HepG2 (cell line): Measurements from ENCODE around the gene AGXT. TPM values are rescaled to one million over a fixed set of nuclear protein-coding genes. Genes with fewer than 3 reads are reported as not detected.

Source experiments
- ATAC-seq: fragments of 200-7000 bp; cut with Tn5 transposase; 3 replicates; pipeline ENCODE4 v1.9.1; 2020; ENCODE audit warnings: mild to moderate bottlenecking, moderate library complexity
- BruUV-seq: library from RNA; stranded (reverse); fragments of 400-500 nt; replicated peaks from 2 replicates; lab custom pipeline; 2021; lab: Mats Ljungman, UMichigan
- CTCF ChIA-PET: fragments of 300-600 bp; formaldehyde crosslinking; extraction: SDS; loops from one replicate; lab custom pipeline; 2021; ENCODE audit warnings: low total read pairs, inconsistent platforms, low intra/inter-chr PET ratio; lab: Yijun Ruan, JAX
- POLR2A ChIA-PET: fragments of 350-600 bp; sonication (Branson Sonifier 250); formaldehyde crosslinking; loops from one replicate; lab custom pipeline; 2020; ENCODE audit warnings: antibody characterized with exemption, inconsistent platforms; lab: Yijun Ruan, JAX
- DNase-seq: peaks from one replicate; pipeline ENCODE4 v3.0.0-alpha.2; 2015; ENCODE audit warnings: low spot score
- FAIRE-seq: peaks from 3 replicates; lab custom pipeline; 2011; peaks lifted over from hg19 to GRCh38; lab: Jason Lieb, UNC
- H2AFZ ChIP-seq: one replicate; pipeline ENCODE4 v1.6.1; 2011; ENCODE audit warnings: low read length, inconsistent platforms
- H3K27ac ChIP-seq: fragments of 300-600 bp; 3 replicates; pipeline ENCODE4 v1.8.0; 2011; ENCODE audit warnings: mixed run types, mild to moderate bottlenecking, mixed read lengths, low read length, inconsistent platforms; ENCODE audit not compliant: insufficient read depth; ENCODE audit errors: extremely low read length
- H3K27me3 ChIP-seq, 2 experiments: fragments of 200-600 bp in 1 of 2; 2 replicates in 1 of 2; 3 replicates in 1 of 2; pipeline versions ENCODE4 v1.6.0 to v1.8.0; 2011; ENCODE audit warnings: low read length in 2 of 2, mild to moderate bottlenecking in 2 of 2, moderate library complexity in 2 of 2, inconsistent platforms in 1 of 2; ENCODE audit not compliant: insufficient read depth in 2 of 2, control insufficient read depth in 1 of 2
- H3K36me3 ChIP-seq, 2 experiments: fragments of 200-600 bp in 1 of 2; replicated peaks in 1 of 2; 2 replicates in 1 of 2; 3 replicates in 1 of 2; pipeline versions ENCODE4 v1.5.1 to v1.8.0; 2011; ENCODE audit warnings: low read length in 2 of 2, inconsistent platforms in 1 of 2; ENCODE audit not compliant: insufficient read depth in 2 of 2, control insufficient read depth in 1 of 2
- H3K4me1 ChIP-seq: 2 replicates; pipeline ENCODE4 v1.5.1; 2012; ENCODE audit warnings: low read length, inconsistent platforms; ENCODE audit not compliant: insufficient read depth
- H3K4me2 ChIP-seq: 2 replicates; pipeline ENCODE4 v1.6.0; 2011; ENCODE audit warnings: low read depth, low read length, inconsistent platforms
- H3K4me3 ChIP-seq, 3 experiments: fragments of 200-600 bp in 1 of 3; sonication (generic), shearing (Covaris generic) in 1 of 3; replicated peaks in 1 of 3; 2 replicates each; pipeline ENCODE4 v1.5.1; 2011 to 2016; ENCODE audit warnings: low read length in 3 of 3, inconsistent platforms in 2 of 3, low read depth in 2 of 3, mild to moderate bottlenecking in 2 of 3, control low read depth in 1 of 3, mixed read lengths in 1 of 3; ENCODE audit not compliant: insufficient read depth in 1 of 3
- H3K79me2 ChIP-seq: one replicate; pipeline ENCODE4 v1.6.1; 2011; ENCODE audit warnings: low read length, inconsistent platforms; ENCODE audit not compliant: insufficient read depth
- H3K9ac ChIP-seq: 2 replicates; pipeline ENCODE4 v1.6.0; 2011; ENCODE audit warnings: mild to moderate bottlenecking, low read depth, low read length, inconsistent platforms; ENCODE audit not compliant: insufficient read depth
- H3K9me3 ChIP-seq: 2 replicates; pipeline ENCODE4 v1.5.1; 2012; ENCODE audit warnings: mild to moderate bottlenecking, low read length
- H4K20me1 ChIP-seq: 2 replicates; pipeline ENCODE4 v1.6.0; 2011; ENCODE audit warnings: inconsistent platforms, mild to moderate bottlenecking, low read length, moderate library complexity; ENCODE audit not compliant: insufficient read depth
- NFRKB ChIP-seq: fragments of 450-650 bp; IDR thresholded peaks from 2 replicates; pipeline ENCODE4 v1.6.1; 2017
- POLR2A ChIP-seq, 2 experiments: IDR thresholded peaks; 2 replicates each; pipeline ENCODE4 v1.6.1; 2011; ENCODE audit warnings: low read depth in 2 of 2, low read length in 2 of 2, mild to moderate bottlenecking in 1 of 2, moderate library complexity in 1 of 2; ENCODE audit not compliant: insufficient read depth in 1 of 2
- TBX3 ChIP-seq: fragments of 450-650 bp; IDR thresholded peaks from 2 replicates; pipeline ENCODE4 v1.6.1; 2017; ENCODE audit warnings: antibody characterized with exemption, mild to moderate bottlenecking, inconsistent platforms, borderline replicate concordance
- TCF7L2 ChIP-seq: IDR thresholded peaks from 2 replicates; pipeline ENCODE4 v1.6.1; 2011; ENCODE audit warnings: mild to moderate bottlenecking, low read depth, low read length, moderate library complexity
- ZBTB40 ChIP-seq, 2 experiments: fragments of 450-650 bp in 1 of 2; sonication (generic) in 1 of 2; formaldehyde crosslinking in 1 of 2; IDR thresholded peaks; 2 replicates each; pipeline versions ENCODE4 v1.6.1 to v1.8.0; 2016 to 2022; ENCODE audit warnings: antibody characterized with exemption in 1 of 2, mild to moderate bottlenecking in 1 of 2, missing genetic modification reagents in 1 of 2
- ZNF660 ChIP-seq: sonication (generic); formaldehyde crosslinking; IDR thresholded peaks from 2 replicates; pipeline ENCODE4 v1.5.1; 2020; ENCODE audit warnings: mild to moderate bottlenecking, low read depth, missing genetic modification reagents, borderline replicate concordance
- WGBS: methylation state at CpG from one replicate; pipeline ENCODE4 v1.1.6; 2017; ENCODE audit warnings: low lambda C conversion rate; 5-methylcytosine and 5-hydroxymethylcytosine counted together
- in situ Hi-C: cut with HindIII; loops from 2 replicates; pipeline ENCODE4 v1.10.0; 2017; ENCODE audit warnings: low pct_unique_long_range_greater_than_20kb; ENCODE audit not compliant: extremely low pct_ligation_motif_present
- intact Hi-C: fragments of 100-400 bp; cut with micrococcal nuclease; formaldehyde crosslinking; loops from one replicate; pipeline ENCODE4 v1.10.0; 2022; ENCODE audit not compliant: unreplicated experiment
- polyA plus RNA-seq, 8 experiments: library from polyadenylated mRNA; depleted of rRNA in 3 of 8; stranded (reverse) in 7 of 8; unstranded in 1 of 8; fragments of >200 nt; fragmentation: Illumina TruSeq in 4 of 8; extraction: Trizol in 4 of 8; gene quantifications; 2 replicates each; pipeline versions ENCODE4 v1.2.1 to v1.2.3, GENCODE V29; 2011 to 2016; ENCODE audit warnings: low read depth in 4 of 8, missing spikeins in 1 of 8, mixed read lengths in 1 of 8; ENCODE audit not compliant: insufficient read depth in 1 of 8
- total RNA-seq, 5 experiments: library from RNA; depleted of rRNA; stranded (reverse); fragments of >200 nt; fragmentation: Illumina TruSeq; extraction: Trizol; gene quantifications; 2 replicates each; pipeline ENCODE4 v1.2.3, GENCODE V29; 2016; ENCODE audit warnings: low read depth in 1 of 5
- TF ChIP-seq, protein P1 (sequence below): sonication (generic); formaldehyde crosslinking; IDR thresholded peaks from 2 replicates; pipeline ENCODE4 v1.5.1; 2020; ENCODE audit warnings: mild to moderate bottlenecking, missing genetic modification reagents, moderate library complexity

AGXT gene
- total and polyA plus RNA-seq, 2 of the 13 experiments (the other 11 are each of a cell fraction or from before 2014, with no cell fraction given): 41.9 to 96.1 TPM

GRCh38 chr2:240917009-240917683 lies 48.5 kb downstream of the AGXT start:
- no TSS peak for BruUV-seq
- Histone ChIP-seq H2AFZ (no peak overlapping the region), H3K4me3 (peak overlapping the region in 1 of 3 experiments; percentile 6; a peak in 1 of 6 replicates), H3K9ac (no peak overlapping the region), H3K4me2 (peak overlapping the region; percentile 5; the same call in 1 of the 2 replicates), H3K79me2 (no peaks in the 10 kb centered on the region), H3K36me3 (no peaks in the 10 kb centered on the region), H3K9me3 (no peaks in the 10 kb centered on the region), H3K27me3 (peaks cover 17 to 77% of the 10 kb centered on the region in 2 experiments; a peak in 3 of 5 replicates), H4K20me1 (no peaks in the 10 kb centered on the region), H3K4me1 (peaks cover 35% of the 10 kb centered on the region), H3K27ac (no peak overlapping the region)
- ATAC-seq (no peak), FAIRE-seq (no peak), DNase-seq (no peak)
- POLR2A ChIA-PET: no interaction called here
- WGBS: 15% methylated on average over 11 of the region's 20 CpGs
- in situ Hi-C loops (loop anchor here (5.0 kb wide), 1 partner anchor 70 kb away; no protein-coding TSS in a partner anchor), intact Hi-C loops (no loop called here)
- CTCF ChIA-PET: no interaction called here
- TF ChIP-seq ZBTB40 (IDR thresholded peaks at IDR 0.05) (no peak), ZBTB40 (CRISPR knock-in tag; IDR thresholded peaks at IDR 0.05) (no peak), TBX3 (no peak), NFRKB (no peak), POLR2A (IDR thresholded peaks at IDR 0.05; ENCODE audit: insufficient read depth in 1 of 2, low read depth in 2 of 2, low read length in 2 of 2) (no peak), ZNF660 (CRISPR knock-in tag) (no peak), TCF7L2 (no peak)
- TF ChIP-seq, protein P1, sequence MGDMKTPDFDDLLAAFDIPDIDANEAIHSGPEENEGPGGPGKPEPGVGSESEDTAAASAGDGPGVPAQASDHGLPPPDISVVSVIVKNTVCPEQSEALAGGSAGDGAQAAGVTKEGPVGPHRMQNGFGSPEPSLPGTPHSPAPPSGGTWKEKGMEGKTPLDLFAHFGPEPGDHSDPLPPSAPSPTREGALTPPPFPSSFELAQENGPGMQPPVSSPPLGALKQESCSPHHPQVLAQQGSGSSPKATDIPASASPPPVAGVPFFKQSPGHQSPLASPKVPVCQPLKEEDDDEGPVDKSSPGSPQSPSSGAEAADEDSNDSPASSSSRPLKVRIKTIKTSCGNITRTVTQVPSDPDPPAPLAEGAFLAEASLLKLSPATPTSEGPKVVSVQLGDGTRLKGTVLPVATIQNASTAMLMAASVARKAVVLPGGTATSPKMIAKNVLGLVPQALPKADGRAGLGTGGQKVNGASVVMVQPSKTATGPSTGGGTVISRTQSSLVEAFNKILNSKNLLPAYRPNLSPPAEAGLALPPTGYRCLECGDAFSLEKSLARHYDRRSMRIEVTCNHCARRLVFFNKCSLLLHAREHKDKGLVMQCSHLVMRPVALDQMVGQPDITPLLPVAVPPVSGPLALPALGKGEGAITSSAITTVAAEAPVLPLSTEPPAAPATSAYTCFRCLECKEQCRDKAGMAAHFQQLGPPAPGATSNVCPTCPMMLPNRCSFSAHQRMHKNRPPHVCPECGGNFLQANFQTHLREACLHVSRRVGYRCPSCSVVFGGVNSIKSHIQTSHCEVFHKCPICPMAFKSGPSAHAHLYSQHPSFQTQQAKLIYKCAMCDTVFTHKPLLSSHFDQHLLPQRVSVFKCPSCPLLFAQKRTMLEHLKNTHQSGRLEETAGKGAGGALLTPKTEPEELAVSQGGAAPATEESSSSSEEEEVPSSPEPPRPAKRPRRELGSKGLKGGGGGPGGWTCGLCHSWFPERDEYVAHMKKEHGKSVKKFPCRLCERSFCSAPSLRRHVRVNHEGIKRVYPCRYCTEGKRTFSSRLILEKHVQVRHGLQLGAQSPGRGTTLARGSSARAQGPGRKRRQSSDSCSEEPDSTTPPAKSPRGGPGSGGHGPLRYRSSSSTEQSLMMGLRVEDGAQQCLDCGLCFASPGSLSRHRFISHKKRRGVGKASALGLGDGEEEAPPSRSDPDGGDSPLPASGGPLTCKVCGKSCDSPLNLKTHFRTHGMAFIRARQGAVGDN (CRISPR knock-in tag): 0 out of 2 replicates have a peak, but pooled peaks have one; percentile 29
